SK-N-SH (cell line): ENCODE results near the gene UPB1. TPM values are rescaled to one million over a fixed set of nuclear protein-coding genes. Genes with fewer than 3 reads are reported as not detected.
A peak's percentile ranks its signal among the peaks of the same experiment; 100 is the strongest.

Experiments used
- CTCF ChIA-PET: fragments of 300-600, 350-600 bp; formaldehyde crosslinking; extraction: SDS; loops from one replicate; lab custom pipeline; 2021; lab: Yijun Ruan, JAX
- POLR2A ChIA-PET: fragments of 350-600 bp; sonication (Branson Sonifier 250); formaldehyde crosslinking; extraction: SDS; loops from one replicate; lab custom pipeline; 2020; ENCODE audit warnings: antibody characterized with exemption, inconsistent platforms; lab: Yijun Ruan, JAX
- DNase-seq: peaks from one replicate; pipeline ENCODE4 v3.0.0; 2012
- H2AFZ ChIP-seq: fragments of 200-600 bp; sonication (generic); 2 replicates; pipeline ENCODE4 v1.8.1; 2016; ENCODE audit warnings: antibody characterized with exemption, mild to moderate bottlenecking, low read depth
- H3F3A ChIP-seq: fragments of 200-600 bp; sonication (generic); replicated peaks from 2 replicates; pipeline ENCODE3; 2016; ENCODE audit warnings: antibody characterized with exemption, mild to moderate bottlenecking; ENCODE audit not compliant: insufficient read depth
- H3K27ac ChIP-seq, 2 experiments: fragments of 200-500 bp in 1 of 2; fragments of 200-600 bp in 1 of 2; sonication (Bioruptor generic) in 1 of 2; sonication (generic), shearing (Covaris generic) in 1 of 2; 2 replicates each; pipeline versions ENCODE4 v1.5.1 to v1.6.1; 2014 to 2016; ENCODE audit warnings: low read depth in 2 of 2, inconsistent platforms in 1 of 2, low read length in 1 of 2, mild to moderate bottlenecking in 1 of 2, mixed read lengths in 1 of 2
- H3K27me3 ChIP-seq: fragments of 200-600 bp; sonication (generic), shearing (Covaris generic); 2 replicates; pipeline ENCODE4 v1.6.1; 2016; ENCODE audit warnings: mixed run types; ENCODE audit not compliant: insufficient read depth
- H3K36me3 ChIP-seq, 2 experiments: fragments of 200-500 bp in 1 of 2; fragments of 200-600 bp in 1 of 2; sonication (Bioruptor generic) in 1 of 2; sonication (generic) in 1 of 2; replicated peaks in 1 of 2; 2 replicates each; pipeline versions ENCODE3 to v1.5.1; 2014 to 2016; ENCODE audit warnings: low read length in 1 of 2, mild to moderate bottlenecking in 1 of 2; ENCODE audit not compliant: insufficient read depth in 2 of 2, control insufficient read depth in 1 of 2
- H3K4me1 ChIP-seq, 2 experiments: fragments of 200-500 bp in 1 of 2; fragments of 200-600 bp in 1 of 2; sonication (Bioruptor generic) in 1 of 2; sonication (generic), shearing (Covaris generic) in 1 of 2; 2 replicates each; pipeline versions ENCODE4 v1.5.1 to v1.6.1; 2014 to 2016; ENCODE audit warnings: low read depth in 1 of 2, low read length in 1 of 2, mixed run types in 1 of 2; ENCODE audit not compliant: insufficient read depth in 2 of 2, control insufficient read depth in 1 of 2
- H3K4me2 ChIP-seq: fragments of 200-600 bp; sonication (generic), shearing (Covaris generic); 2 replicates; pipeline ENCODE4 v1.6.1; 2017; ENCODE audit warnings: mixed run types
- H3K4me3 ChIP-seq, 2 experiments: fragments of 200-500 bp in 1 of 2; fragments of 200-600 bp in 1 of 2; sonication (Bioruptor generic) in 1 of 2; sonication (generic), shearing (Covaris generic) in 1 of 2; 2 replicates each; pipeline versions ENCODE4 v1.5.1 to v1.8.1; 2014 to 2016; ENCODE audit warnings: low read depth in 2 of 2, inconsistent platforms in 1 of 2, low read length in 1 of 2, mild to moderate bottlenecking in 1 of 2, mixed read lengths in 1 of 2, moderate library complexity in 1 of 2
- H3K79me2 ChIP-seq: fragments of 200-600 bp; sonication (generic); 2 replicates; pipeline ENCODE4 v1.8.1; 2017; ENCODE audit warnings: mild to moderate bottlenecking; ENCODE audit not compliant: insufficient read depth
- H3K9ac ChIP-seq: fragments of 200-600 bp; sonication (generic); 2 replicates; pipeline ENCODE4 v1.6.1; 2017; ENCODE audit warnings: mixed run types
- H3K9me2 ChIP-seq: fragments of 200-600 bp; sonication (generic); 2 replicates; pipeline ENCODE4 v1.6.1; 2017; ENCODE audit warnings: mixed run types
- H3K9me3 ChIP-seq: fragments of 200-600 bp; sonication (generic); 2 replicates; pipeline ENCODE4 v1.6.1; 2017; ENCODE audit warnings: mixed run types, mild to moderate bottlenecking, moderate library complexity
- H4K20me1 ChIP-seq: fragments of 200-600 bp; sonication (generic); 2 replicates; pipeline ENCODE4 v1.6.1; 2017; ENCODE audit warnings: mild to moderate bottlenecking, mixed run types; ENCODE audit not compliant: insufficient read depth
- CTCF ChIP-seq: fragments of 200-600 bp; sonication (generic); IDR thresholded peaks from 2 replicates; pipeline ENCODE4 v1.6.1; 2017; ENCODE audit warnings: antibody characterized with exemption, mild to moderate bottlenecking, moderate library complexity
- EP300 ChIP-seq, 2 experiments: IDR thresholded peaks; 2 replicates each; pipeline versions ENCODE4 v1.4.0 to v1.6.1; 2012; ENCODE audit warnings: borderline replicate concordance in 1 of 2, low read depth in 1 of 2, low read length in 1 of 2
- EZH2phosphoT487 ChIP-seq: fragments of 200-600 bp; sonication (generic); IDR thresholded peaks from 2 replicates; pipeline ENCODE4 v1.6.1; 2017; ENCODE audit warnings: low read depth, mixed run types, mild to moderate bottlenecking, antibody characterized with exemption, moderate library complexity, borderline replicate concordance
- FOSL2 ChIP-seq: IDR thresholded peaks from 2 replicates; pipeline ENCODE4 v1.4.0; 2012; ENCODE audit warnings: low read depth, mild to moderate bottlenecking, moderate library complexity, borderline replicate concordance
- FOXM1 ChIP-seq: IDR thresholded peaks from 2 replicates; pipeline ENCODE4 v1.4.0; 2012; ENCODE audit warnings: low read depth, mild to moderate bottlenecking
- GATA2 ChIP-seq: sonication (generic); formaldehyde crosslinking; IDR thresholded peaks from 2 replicates; pipeline ENCODE4 v1.5.0; 2020; ENCODE audit warnings: mild to moderate bottlenecking, missing genetic modification reagents
- JUND ChIP-seq: IDR thresholded peaks from 2 replicates; pipeline ENCODE4 v1.4.0; 2012
- MEF2A ChIP-seq: IDR thresholded peaks from 2 replicates; pipeline ENCODE4 v1.4.0; 2012; ENCODE audit warnings: low read depth, borderline replicate concordance
- NFIC ChIP-seq: IDR thresholded peaks from 2 replicates; pipeline ENCODE4 v1.4.0; 2012; ENCODE audit warnings: borderline replicate concordance
- NRF1 ChIP-seq: IDR thresholded peaks from 2 replicates; pipeline ENCODE4 v1.6.1; 2012; ENCODE audit warnings: low read depth, mild to moderate bottlenecking, low read length
- RAD21 ChIP-seq: IDR thresholded peaks from 2 replicates; pipeline ENCODE4 v1.6.1; 2012; ENCODE audit warnings: mild to moderate bottlenecking, low read length
- RCOR1 ChIP-seq: fragments of 150-350 bp; IDR thresholded peaks from 2 replicates; pipeline ENCODE4 v1.6.1; 2017; ENCODE audit warnings: antibody characterized with exemption, low read length
- RXRA ChIP-seq: IDR thresholded peaks from 2 replicates; pipeline ENCODE4 v1.4.0; 2012; ENCODE audit warnings: low read depth, mild to moderate bottlenecking, borderline replicate concordance
- SIN3A ChIP-seq: IDR thresholded peaks from 2 replicates; pipeline ENCODE4 v1.6.1; 2012; ENCODE audit warnings: low read depth, mild to moderate bottlenecking, low read length, moderate library complexity, borderline replicate concordance
- TAF1 ChIP-seq: IDR thresholded peaks from 2 replicates; pipeline ENCODE4 v1.6.1; 2012; ENCODE audit warnings: low read depth, mild to moderate bottlenecking, low read length, moderate library complexity, borderline replicate concordance
- TCF12 ChIP-seq: IDR thresholded peaks from 2 replicates; pipeline ENCODE4 v1.4.0; 2012
- TEAD4 ChIP-seq: IDR thresholded peaks from 2 replicates; pipeline ENCODE4 v1.4.0; 2012; ENCODE audit warnings: mild to moderate bottlenecking, borderline replicate concordance; ENCODE audit not compliant: insufficient read depth
- YY1 ChIP-seq: IDR thresholded peaks from 2 replicates; pipeline ENCODE4 v1.4.0; 2012; ENCODE audit warnings: low read depth, mild to moderate bottlenecking
- WGBS: methylation state at CpG from one replicate; pipeline ENCODE4 v1.1.6; 2017; ENCODE audit warnings: low lambda C conversion rate; 5-methylcytosine and 5-hydroxymethylcytosine counted together
- polyA plus RNA-seq, 3 experiments: library from polyadenylated mRNA; depleted of rRNA; stranded (reverse); fragments of >200 nt; gene quantifications; 2 replicates each; pipeline ENCODE4 v1.2.3, GENCODE V29; 2012
- TF ChIP-seq, protein P1 (sequence below): IDR thresholded peaks from 2 replicates; pipeline ENCODE4 v1.4.0; 2012; ENCODE audit warnings: low read depth, borderline replicate concordance
- TF ChIP-seq, protein P2 (sequence below): IDR thresholded peaks from 2 replicates; pipeline ENCODE4; 2012
- TF ChIP-seq, protein P3 (sequence below): IDR thresholded peaks from 2 replicates; pipeline ENCODE4 v1.4.0; 2012; ENCODE audit warnings: low read depth, borderline replicate concordance
- TF ChIP-seq, protein P4 (sequence below): IDR thresholded peaks from 2 replicates; pipeline ENCODE4 v1.4.0; 2012; ENCODE audit warnings: low read depth

The UPB1 gene
- polyA plus RNA-seq, 1 of the 3 experiments (the other 2 are of a cell fraction): 0.30 TPM

- Histone ChIP-seq H3F3A (peaks cover 11% of the 10 kb centered on the region), H3K4me3 (no peak overlapping the region), H3K4me1 (peaks cover 0 to 20% of the 10 kb centered on the region in 2 experiments; a peak in 2 of 4 replicates), H4K20me1 (no peaks in the 10 kb centered on the region), H3K9ac (peak overlapping the region; percentile 58; the same call in 1 of the 2 replicates), H3K4me2 (peak overlapping the region; percentile 47), H3K27ac (peak overlapping the region; percentile 5 to 96; a peak in 3 of 4 replicates), H3K9me2 (no peaks in the 10 kb centered on the region), H3K9me3 (no peaks in the 10 kb centered on the region), H3K36me3 (peaks cover 0 to 4% of the 10 kb centered on the region in 2 experiments), H3K79me2 (no peaks in the 10 kb centered on the region), H2AFZ (peak overlapping the region; percentile 46; the same call in 1 of the 2 replicates), H3K27me3 (no peaks in the 10 kb centered on the region)
- TF ChIP-seq, protein P1, sequence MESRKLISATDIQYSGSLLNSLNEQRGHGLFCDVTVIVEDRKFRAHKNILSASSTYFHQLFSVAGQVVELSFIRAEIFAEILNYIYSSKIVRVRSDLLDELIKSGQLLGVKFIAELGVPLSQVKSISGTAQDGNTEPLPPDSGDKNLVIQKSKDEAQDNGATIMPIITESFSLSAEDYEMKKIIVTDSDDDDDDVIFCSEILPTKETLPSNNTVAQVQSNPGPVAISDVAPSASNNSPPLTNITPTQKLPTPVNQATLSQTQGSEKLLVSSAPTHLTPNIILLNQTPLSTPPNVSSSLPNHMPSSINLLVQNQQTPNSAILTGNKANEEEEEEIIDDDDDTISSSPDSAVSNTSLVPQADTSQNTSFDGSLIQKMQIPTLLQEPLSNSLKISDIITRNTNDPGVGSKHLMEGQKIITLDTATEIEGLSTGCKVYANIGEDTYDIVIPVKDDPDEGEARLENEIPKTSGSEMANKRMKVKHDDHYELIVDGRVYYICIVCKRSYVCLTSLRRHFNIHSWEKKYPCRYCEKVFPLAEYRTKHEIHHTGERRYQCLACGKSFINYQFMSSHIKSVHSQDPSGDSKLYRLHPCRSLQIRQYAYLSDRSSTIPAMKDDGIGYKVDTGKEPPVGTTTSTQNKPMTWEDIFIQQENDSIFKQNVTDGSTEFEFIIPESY: no peak
- TF ChIP-seq JUND (peak; percentile 81), YY1 (peak; percentile 21; the same call in 1 of the 2 replicates), TAF1 (no peak), GATA2 (CRISPR knock-in tag) (no peak), EP300 (IDR thresholded peaks at IDR 0.05; ENCODE audit: borderline replicate concordance in 1 of 2, low read depth in 1 of 2, low read length in 1 of 2) (peak in 1 of 2 experiments; percentile 83; a peak in 2 of 4 replicates), NFIC (peak; percentile 46), FOSL2 (peak; percentile 87; the same call in 1 of the 2 replicates), RAD21 (no peak), TCF12 (peak; percentile 70), SIN3A (no peak), RCOR1 (no peak), FOXM1 (no peak), RXRA (peak; percentile 34; the same call in 1 of the 2 replicates), TEAD4 (peak; percentile 62; the same call in 1 of the 2 replicates), EZH2phosphoT487 (no peak), MEF2A (0 out of 2 replicates have a peak, but pooled peaks have one; percentile 26), NRF1 (no peak), CTCF (peak; percentile 10; the same call in 1 of the 2 replicates)
- TF ChIP-seq, protein P2, sequence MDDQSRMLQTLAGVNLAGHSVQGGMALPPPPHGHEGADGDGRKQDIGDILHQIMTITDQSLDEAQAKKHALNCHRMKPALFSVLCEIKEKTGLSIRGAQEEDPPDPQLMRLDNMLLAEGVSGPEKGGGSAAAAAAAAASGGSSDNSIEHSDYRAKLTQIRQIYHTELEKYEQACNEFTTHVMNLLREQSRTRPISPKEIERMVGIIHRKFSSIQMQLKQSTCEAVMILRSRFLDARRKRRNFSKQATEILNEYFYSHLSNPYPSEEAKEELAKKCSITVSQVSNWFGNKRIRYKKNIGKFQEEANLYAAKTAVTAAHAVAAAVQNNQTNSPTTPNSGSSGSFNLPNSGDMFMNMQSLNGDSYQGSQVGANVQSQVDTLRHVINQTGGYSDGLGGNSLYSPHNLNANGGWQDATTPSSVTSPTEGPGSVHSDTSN: peak; percentile 59
- TF ChIP-seq, protein P3, sequence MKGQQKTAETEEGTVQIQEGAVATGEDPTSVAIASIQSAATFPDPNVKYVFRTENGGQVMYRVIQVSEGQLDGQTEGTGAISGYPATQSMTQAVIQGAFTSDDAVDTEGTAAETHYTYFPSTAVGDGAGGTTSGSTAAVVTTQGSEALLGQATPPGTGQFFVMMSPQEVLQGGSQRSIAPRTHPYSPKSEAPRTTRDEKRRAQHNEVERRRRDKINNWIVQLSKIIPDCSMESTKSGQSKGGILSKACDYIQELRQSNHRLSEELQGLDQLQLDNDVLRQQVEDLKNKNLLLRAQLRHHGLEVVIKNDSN: no peak
- TF ChIP-seq, protein P4, sequence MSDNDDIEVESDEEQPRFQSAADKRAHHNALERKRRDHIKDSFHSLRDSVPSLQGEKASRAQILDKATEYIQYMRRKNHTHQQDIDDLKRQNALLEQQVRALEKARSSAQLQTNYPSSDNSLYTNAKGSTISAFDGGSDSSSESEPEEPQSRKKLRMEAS: peak; percentile 39; the same call in 1 of the 2 replicates
- ChIA-PET POLR2A (no interaction called here), CTCF (interaction anchor here (0.8 to 1.0 kb wide), 3 partner anchors 12 to 51 kb away, joined by 3 read pairs; no protein-coding TSS in a partner anchor)
- no peak for DNase-seq
- 35% methylated on average over 3 of the region's 3 CpGs for WGBS
Observed at GRCh38 chr22:24474221-24474620, 20.9 kb upstream of the UPB1 start.
